MCF 10A (cell line): ENCODE results near the gene PLEKHA6. TPM values are rescaled to one million over a fixed set of nuclear protein-coding genes. Genes with fewer than 3 reads are reported as not detected.
"Not testable (repeated sequence)": the region's sequence is repeated elsewhere in the genome, so short reads cannot be mapped to it uniquely, and the experiment has no call there.

Experiments
- BruUV-seq: library from RNA; stranded (reverse); fragments of 400-500 nt; replicated peaks from 2 replicates; lab custom pipeline; 2021; lab: Mats Ljungman, UMichigan
- CTCF ChIA-PET: fragments of 300-600 bp; sonication (Branson Sonifier 250); formaldehyde crosslinking; extraction: SDS; loops from one replicate; lab custom pipeline; 2021; ENCODE audit warnings: antibody characterized with exemption, inconsistent platforms; lab: Yijun Ruan, JAX
- POLR2A ChIA-PET: fragments of 300-600, 350-650 bp; sonication (Branson Sonifier 250); formaldehyde crosslinking; extraction: SDS; loops from one replicate; lab custom pipeline; 2020; ENCODE audit warnings: antibody characterized with exemption, inconsistent platforms; lab: Yijun Ruan, JAX
- DNase-seq: peaks from one replicate; pipeline ENCODE4 v3.0.0-alpha.2; 2018; ENCODE audit not compliant: unreplicated experiment
- H3K27ac Mint-ChIP-seq: one replicate; pipeline ENCODE4 v1.8.0; 2022; ENCODE audit warnings: mild to moderate bottlenecking, low read depth, mixed read lengths; ENCODE audit not compliant: unreplicated experiment
- H3K27me3 Mint-ChIP-seq: one replicate; pipeline ENCODE4 v1.8.0; 2022; ENCODE audit warnings: mixed read lengths; ENCODE audit not compliant: insufficient read depth, unreplicated experiment
- H3K36me3 Mint-ChIP-seq: one replicate; pipeline ENCODE4 v1.8.0; 2022; ENCODE audit warnings: mild to moderate bottlenecking, moderate library complexity, mixed read lengths; ENCODE audit not compliant: insufficient read depth, unreplicated experiment
- H3K4me1 Mint-ChIP-seq: one replicate; pipeline ENCODE4 v1.8.0; 2022; ENCODE audit warnings: mixed read lengths; ENCODE audit not compliant: insufficient read depth, unreplicated experiment
- H3K4me3 Mint-ChIP-seq: one replicate; pipeline ENCODE4 v1.8.0; 2022; ENCODE audit warnings: mild to moderate bottlenecking, moderate library complexity, mixed read lengths; ENCODE audit not compliant: unreplicated experiment
- H3K9me3 Mint-ChIP-seq: one replicate; pipeline ENCODE4 v1.8.0; 2022; ENCODE audit warnings: mixed read lengths; ENCODE audit not compliant: unreplicated experiment
- CTCF ChIP-seq: fragments of 200-600 bp; IDR thresholded peaks from one replicate; pipeline ENCODE4 v1.8.0; 2022; ENCODE audit warnings: antibody characterized with exemption, mild to moderate bottlenecking; ENCODE audit not compliant: unreplicated experiment
- intact Hi-C: fragments of 100-400 bp; cut with micrococcal nuclease; formaldehyde crosslinking; loops from 2 replicates; pipeline ENCODE4 v1.14.1; 2022
- total RNA-seq: library from RNA; stranded (reverse); gene quantifications from 2 replicates; pipeline ENCODE4 v1.2.3, GENCODE V29; 2022

Gene PLEKHA6
- total RNA-seq, 1 experiment from 2014 or later = 75.9 TPM

GRCh38 chr1:204237515-204237914 is 122.2 kb downstream of the PLEKHA6 start:
- H3K9me3 Mint-ChIP-seq, H3K27me3 Mint-ChIP-seq, BruUV-seq, intact Hi-C loops, H3K4me3 Mint-ChIP-seq, H3K4me1 Mint-ChIP-seq, H3K27ac Mint-ChIP-seq, DNase-seq: not testable (repeated sequence)
- ChIA-PET CTCF (interaction anchor here (0.8 to 1.7 kb wide), 3 partner anchors 8 to 126 kb away, joined by 3 to 7 read pairs (median 3); no protein-coding TSS in a partner anchor), POLR2A (interaction anchor here (0.5 to 2.3 kb wide), 3 partner anchors 16 to 86 kb away, joined by 3 to 7 read pairs (median 4); no protein-coding TSS in a partner anchor)
- peaks cover 93% of the 10 kb centered on the region for H3K36me3 Mint-ChIP-seq

GRCh38 chr1:204232526-204232925 is 127.2 kb downstream of the PLEKHA6 start:
- DNase-seq = no peak
- Mint-ChIP-seq H3K9me3 (no peaks in the 10 kb centered on the region), H3K27me3 (no peaks in the 10 kb centered on the region), H3K4me1 (peaks cover 3% of the 10 kb centered on the region), H3K4me3 (no peak overlapping the region), H3K27ac (no peak overlapping the region), H3K36me3 (peaks cover 93% of the 10 kb centered on the region)
- ChIA-PET CTCF (interaction anchor here (0.6 to 8.6 kb wide), 10 partner anchors 18 to 667 kb away, joined by 3 to 60 read pairs (median 3); no protein-coding TSS in a partner anchor), POLR2A (interaction anchor here (1.3 kb wide), 1 partner anchor 26 kb away, joined by 3 read pairs; no protein-coding TSS in a partner anchor)
- no TSS peak for BruUV-seq
- intact Hi-C loops = no loop called here
- TF ChIP-seq CTCF = no peak

GRCh38 chr1:204230211-204230610 is 129.5 kb downstream of the PLEKHA6 start:
- Mint-ChIP-seq H3K4me3 (no peak overlapping the region), H3K27me3 (no peaks in the 10 kb centered on the region), H3K27ac (no peak overlapping the region), H3K9me3 (no peaks in the 10 kb centered on the region), H3K36me3 (peaks cover 87% of the 10 kb centered on the region), H3K4me1 (peaks cover 18% of the 10 kb centered on the region)
- TF ChIP-seq CTCF = no peak
- BruUV-seq = no TSS peak
- ChIA-PET CTCF (interaction anchor here (0.5 to 8.6 kb wide), 10 partner anchors 8 to 576 kb away, joined by 3 to 60 read pairs (median 4); partner anchors contain the start of gene GOLT1A), POLR2A (interaction anchor here (1.2 to 1.3 kb wide), 2 partner anchors 11 to 13 kb away, joined by 3 to 4 read pairs; no protein-coding TSS in a partner anchor)
- no peak for DNase-seq
- intact Hi-C loops = no loop called here

- no peaks in the 10 kb centered on the region for H3K27me3 Mint-ChIP-seq
- no peak overlapping the region for H3K27ac Mint-ChIP-seq
- H3K36me3 Mint-ChIP-seq = peaks cover 74% of the 10 kb centered on the region
- H3K9me3 Mint-ChIP-seq = no peaks in the 10 kb centered on the region
- BruUV-seq = no TSS peak
- H3K4me3 Mint-ChIP-seq = no peak overlapping the region
- TF ChIP-seq CTCF = no peak
- ChIA-PET CTCF (interaction anchor here (0.8 to 8.6 kb wide), 8 partner anchors 10 to 578 kb away, joined by 3 to 60 read pairs (median 8); partner anchors contain the start of gene GOLT1A), POLR2A (interaction anchor here (1.2 kb wide), 1 partner anchor 11 kb away, joined by 4 read pairs; no protein-coding TSS in a partner anchor)
- H3K4me1 Mint-ChIP-seq = peaks cover 18% of the 10 kb centered on the region
- intact Hi-C loops = no loop called here
- DNase-seq = no peak
These were observed 130.8 kb downstream of the PLEKHA6 start for GRCh38 chr1:204228896-204229295.
